ENCODE results near the gene MCEMP1.

The MCEMP1 gene

GRCh38 chr19:7729211-7729610 is 52.3 kb downstream of the MCEMP1 start:
- no peak for DNase-seq (ENCODE audit: low read depth in 2 of 2)

Measured in stimulated activated CD8-positive, alpha-beta memory T cell treated with anti-CD3 and anti-CD28 coated beads, Interleukin-7, amount 100 ng/mL, for 4 hours (primary cell).